CD4-positive, alpha-beta T cell treated with Interleukin-17A for 1 hour (primary cell): ENCODE results near the gene RABGEF1.
A peak's percentile ranks its signal among the peaks of the same experiment; 100 is the strongest.
"Not testable (repeated sequence)": the region's sequence is repeated elsewhere in the genome, so short reads cannot be mapped to it uniquely, and the experiment has no call there.

ENCODE experiments used
- DNase-seq: peaks from one replicate; pipeline ENCODE4 v3.0.0-alpha.2; 2020

The RABGEF1 gene

DNA sequence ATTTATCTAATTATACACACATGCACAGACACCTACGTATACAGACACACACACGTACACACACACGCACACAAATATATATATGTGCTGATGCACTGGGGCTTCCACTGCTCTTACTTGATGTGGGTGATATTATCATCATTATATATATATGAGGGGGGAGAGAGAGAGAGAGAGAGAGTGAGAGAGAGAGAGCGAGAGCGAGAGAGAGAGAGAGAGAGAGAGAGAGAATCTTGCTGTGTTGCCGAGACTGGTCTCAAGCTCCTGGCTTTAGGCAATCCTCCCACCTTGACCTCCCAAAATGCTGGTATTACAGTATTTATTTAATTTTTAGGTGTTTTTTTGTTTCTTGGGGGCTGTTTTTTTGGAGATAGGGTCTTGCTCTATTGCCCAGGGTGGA is 3.6 kb upstream of the RABGEF1 start:
- no peak for DNase-seq

DNA sequence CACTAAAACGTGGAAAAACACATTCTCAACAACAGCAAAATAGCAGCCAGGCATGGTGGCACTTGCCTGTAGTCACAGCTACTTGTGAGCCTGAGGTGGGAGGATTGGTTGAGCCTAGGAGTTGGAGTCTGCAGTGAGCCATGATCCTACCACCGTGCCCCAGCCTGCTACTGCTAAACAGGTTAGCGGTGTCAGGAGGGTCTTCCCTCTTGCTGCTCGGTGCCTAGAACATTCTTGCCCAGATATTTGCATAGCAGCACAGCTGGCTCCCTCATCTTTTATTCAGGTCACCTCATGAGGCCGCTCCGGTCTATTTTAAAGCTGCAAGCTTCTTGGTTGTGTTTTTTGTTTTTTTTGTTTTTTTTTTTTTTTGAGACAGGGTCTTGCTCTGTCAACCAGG is 2.9 kb upstream of the RABGEF1 start:
- no peak for DNase-seq

DNA sequence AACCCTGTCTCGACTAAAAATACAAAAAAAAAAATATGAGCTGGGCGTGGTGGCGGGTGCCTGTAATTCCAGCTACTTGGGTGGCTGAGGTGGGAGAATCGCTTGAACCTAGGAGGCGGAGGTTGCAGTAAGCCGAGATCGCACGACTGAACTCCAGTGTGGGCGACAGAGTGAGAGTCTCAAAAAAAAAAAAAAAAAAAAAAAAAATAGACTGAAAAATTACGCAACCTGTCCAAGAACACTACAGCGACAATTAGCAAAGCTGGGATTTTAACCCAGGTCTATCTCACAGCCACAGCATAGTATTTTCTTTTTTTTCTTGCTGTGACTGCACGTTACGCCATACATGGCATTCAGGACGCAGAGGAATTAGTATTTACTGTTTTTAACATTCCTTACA is 1.1 kb upstream of the RABGEF1 start:
- DNase-seq = no peak

DNA sequence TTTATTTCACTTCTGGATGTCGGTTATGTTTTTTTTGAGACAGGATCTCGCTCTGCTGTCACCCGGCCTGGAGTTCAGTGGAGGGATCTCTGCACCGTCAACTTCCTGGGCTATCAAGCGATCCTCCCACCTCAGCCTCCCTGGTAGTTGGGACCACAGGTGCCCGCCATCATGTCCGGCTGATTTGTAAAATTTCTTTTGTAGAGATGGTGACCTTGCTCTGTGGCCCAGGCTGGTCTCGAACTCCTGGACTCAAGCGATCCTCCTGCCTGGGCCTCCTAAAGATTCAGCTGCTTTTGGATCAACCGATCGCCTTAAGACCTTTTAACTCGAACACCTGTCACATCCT is 606 bp upstream of the RABGEF1 start:
- no peak for DNase-seq

DNA sequence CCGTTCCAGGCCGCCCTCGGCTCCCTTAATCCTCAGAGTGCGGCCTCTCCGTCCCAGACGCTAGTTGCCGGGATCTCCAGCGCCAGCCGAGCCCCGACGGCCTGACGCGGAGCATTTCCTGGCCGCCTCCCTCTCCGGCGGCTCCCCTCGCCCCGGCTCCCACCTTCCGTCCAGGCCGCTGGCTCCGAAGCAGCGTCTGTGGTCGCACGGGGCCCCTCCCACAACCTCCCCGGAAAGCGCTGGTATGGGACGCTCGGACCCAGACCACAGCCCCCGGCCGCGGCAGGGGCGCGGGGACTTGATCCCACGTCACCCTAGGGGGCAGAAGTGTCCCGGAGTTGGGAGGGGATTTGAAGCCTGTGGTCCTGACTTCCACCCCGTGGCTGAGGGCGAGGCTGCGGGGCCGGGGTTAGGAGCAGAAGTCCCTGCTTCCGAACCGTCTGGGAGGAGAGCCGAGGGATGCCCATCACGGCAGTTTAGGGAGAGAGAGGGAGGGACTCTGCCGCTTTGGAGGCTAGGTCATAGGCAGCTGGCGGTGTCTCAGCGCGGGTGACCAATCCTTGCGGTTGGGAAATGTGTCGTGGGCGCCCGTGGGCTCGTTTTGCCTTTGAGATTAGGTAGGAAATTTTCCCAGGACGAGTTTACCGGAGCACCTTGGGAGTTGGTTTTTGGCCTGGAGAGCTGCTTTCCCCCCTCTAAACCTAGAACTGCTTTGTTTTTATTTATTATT is 612 bp downstream of the RABGEF1 start:
- peak; percentile 55 for DNase-seq

DNA sequence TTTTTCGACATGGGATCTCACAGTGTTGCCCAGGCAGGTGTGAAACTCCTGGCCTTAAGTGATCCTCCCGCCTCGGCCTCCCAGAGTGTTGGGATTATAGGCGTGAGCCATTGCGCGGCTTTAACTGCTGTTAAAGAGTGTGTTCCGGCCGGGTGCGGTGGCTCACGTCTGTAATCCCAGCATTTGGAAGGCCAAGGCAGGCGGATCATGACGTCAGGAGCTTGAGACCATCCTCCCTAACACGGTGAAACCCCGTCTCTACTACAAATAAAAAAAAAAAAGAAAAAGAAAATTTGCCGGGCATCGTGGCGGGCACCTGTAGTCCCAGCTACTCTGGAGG is 1.1 kb downstream of the RABGEF1 start:
- DNase-seq = no peak

DNA sequence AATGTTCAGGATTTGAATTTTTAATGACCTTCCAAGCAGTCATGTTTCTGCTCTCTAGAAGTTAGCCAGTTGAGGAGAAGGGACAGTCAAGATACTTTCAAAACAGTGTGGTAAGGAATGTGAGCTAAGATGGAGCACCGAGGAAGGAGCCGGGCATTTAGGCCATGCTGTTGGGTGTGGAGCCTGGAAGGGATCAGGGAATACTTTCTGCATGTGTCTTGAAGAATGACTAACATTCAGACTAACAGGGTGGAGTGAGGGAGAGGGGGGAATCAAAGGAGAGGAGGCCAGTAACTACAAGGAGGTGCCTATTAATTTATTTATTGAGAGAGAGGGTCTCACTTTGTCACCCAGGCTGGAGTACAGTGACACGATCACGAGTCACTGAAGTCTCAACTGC is 1.8 kb downstream of the RABGEF1 start:
- DNase-seq = not testable (repeated sequence)

DNA sequence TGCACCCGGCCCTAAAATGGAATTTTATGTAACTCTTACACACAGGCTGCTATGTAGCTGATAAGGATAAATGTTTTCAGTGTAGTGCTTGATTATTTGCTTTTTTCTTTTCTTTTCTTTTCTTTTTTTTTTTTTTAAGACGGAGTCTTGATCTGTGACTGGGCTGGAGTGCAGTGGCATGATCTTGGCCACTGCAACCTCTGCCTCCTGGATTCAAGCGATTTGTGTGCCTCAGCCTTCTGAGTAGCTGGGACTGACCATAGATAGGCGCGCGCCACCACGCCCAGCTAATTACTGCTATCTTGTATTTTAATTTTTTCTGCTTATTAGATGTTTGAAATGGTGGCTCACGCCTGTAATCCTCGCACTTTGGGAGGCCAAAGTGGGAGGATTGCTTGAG is 3.4 kb downstream of the RABGEF1 start:
- no peak for DNase-seq

DNA sequence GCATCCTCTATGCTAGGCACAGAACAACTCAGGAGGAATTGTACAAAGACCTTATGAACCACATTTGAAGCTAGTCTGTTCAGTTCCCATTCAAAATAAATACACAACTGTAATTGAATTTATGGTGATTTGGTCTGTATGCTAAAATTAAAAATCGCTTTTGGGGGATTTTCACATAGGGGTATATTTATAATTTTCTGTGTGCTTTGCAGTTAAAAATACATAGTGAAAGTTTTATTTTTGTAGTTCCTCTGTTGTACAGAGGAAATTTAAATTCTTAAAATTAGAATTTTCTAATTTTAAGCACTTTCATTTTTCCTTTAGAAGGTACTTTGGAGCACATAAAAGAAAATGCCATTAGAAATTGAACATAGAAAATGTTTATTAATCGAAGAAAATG is 6.9 kb downstream of the RABGEF1 start:
- DNase-seq = no peak

DNA sequence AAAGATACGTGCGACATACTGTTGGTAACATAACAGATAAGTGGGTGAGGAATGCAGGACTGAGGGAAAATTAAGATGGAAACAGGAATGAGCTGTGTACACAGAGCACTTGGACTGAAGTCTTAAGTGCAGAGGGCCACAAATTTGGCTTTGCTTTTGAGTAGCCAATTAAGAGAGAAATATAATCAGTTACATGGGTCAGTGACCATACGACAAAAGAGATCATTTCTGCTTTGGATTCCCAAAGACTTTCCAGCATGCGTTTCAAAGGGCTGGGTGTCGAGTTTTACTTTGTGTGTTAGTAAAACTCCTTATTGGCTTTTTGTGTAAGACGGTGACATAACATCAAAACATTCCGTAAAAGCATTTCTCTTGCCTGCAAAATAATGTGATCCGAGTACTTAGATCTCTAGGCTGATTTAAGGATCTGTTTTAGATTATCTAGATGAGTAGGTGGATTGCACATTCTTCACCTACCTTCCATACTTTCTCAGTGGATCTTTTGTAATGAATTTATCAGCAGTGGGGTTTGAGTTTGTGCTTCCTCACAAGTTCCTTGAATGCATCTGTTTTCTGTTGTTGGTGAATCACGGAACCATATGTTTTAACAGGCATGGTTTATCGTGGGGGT is 7.5 kb downstream of the RABGEF1 start:
- DNase-seq = no peak

DNA sequence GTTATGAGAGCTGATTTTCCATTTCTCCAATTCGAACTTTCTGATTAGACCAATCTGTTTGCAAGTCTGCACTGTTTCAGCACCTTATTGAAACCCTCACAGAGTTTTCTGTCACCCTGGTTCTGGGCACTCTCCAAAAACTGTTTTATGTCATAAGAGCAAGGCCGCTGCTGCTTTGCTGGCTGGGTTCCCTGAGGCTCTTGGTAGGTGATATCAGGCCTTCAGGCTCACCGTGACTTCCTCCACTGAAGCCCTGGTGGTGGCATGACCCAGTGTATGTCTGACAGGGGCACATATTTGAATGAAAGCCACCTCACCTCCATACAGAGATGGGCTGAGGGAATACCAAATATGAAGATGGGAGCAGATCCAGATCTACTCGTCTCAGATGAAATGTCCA is 8.3 kb downstream of the RABGEF1 start:
- no peak for DNase-seq

DNA sequence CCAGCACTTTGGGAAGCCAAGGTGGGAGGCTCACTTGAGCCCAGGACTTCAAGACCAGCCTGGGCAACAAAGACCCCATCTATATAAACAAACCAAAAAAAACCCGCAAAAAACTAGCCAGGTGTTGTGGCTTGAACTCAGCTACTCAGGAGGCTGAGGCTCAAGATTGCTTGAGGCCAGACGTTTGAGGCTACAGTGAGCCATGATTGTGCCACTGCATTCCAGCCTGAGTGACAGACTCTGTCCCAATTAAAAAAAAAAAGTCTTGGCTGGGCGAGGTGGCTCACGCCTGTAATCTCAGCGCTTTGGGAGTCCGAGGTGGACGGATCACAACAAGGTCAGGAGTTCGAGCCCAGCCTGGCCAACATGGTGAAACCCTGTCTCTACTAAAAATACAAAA is 11.4 kb downstream of the RABGEF1 start:
- no peak for DNase-seq

DNA sequence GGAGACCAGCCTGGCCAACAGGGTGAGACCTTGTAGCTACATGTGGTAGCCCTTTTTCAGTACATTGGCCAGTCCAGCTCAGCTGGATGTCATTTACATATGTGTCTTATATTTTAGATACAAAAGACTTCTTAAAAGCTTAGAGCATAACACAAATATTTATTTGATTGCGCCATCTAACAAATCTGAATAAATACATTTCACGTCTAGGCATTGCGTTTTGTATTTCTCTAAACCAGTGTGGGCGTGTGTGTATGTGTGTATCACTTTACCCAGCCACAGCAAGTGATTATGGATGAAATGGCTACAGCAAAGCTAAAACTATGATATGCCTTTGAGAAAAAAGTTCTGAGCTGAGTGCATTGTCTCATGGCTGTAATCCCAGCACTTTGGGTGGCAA is 14.0 kb downstream of the RABGEF1 start:
- no peak for DNase-seq

DNA sequence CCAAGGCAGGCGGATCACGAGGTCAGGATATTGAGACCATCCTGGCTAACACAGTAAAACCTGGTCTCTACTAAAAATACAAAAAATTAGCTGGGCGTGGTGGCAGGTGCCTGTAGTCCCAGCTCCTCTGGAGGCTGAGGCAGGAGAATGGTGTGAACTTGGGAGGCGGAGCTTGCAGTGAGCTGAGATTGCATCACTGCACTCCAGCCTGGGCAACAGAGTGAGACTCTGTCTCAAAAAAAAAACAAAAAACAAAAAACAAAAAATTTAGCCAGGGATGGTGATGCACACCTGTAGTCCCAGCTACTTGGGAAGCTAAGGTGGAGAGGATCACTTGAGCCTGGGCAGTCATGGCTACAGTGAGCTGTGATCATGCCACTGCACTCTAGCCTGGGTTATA is 14.5 kb downstream of the RABGEF1 start:
- not testable (repeated sequence) for DNase-seq

DNA sequence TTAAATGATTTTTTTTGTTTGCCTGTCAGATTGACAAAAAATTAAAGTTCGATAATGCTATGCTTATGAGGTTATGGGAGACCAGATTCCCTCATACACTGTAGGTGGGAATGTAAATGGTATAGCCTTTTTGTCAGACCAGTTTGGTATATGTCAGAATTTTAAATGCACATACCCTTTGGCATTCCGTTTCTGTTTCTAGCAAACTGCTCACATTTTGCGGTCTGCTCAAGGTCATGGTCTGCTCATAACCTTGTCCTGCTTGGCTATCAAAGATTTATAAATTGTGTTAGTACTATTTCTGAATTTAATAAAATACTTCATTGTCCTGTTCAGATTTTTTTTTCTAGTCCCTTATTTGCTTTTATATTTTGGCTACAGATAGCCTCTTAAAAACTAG is 15.7 kb downstream of the RABGEF1 start:
- not testable (repeated sequence) for DNase-seq

DNA sequence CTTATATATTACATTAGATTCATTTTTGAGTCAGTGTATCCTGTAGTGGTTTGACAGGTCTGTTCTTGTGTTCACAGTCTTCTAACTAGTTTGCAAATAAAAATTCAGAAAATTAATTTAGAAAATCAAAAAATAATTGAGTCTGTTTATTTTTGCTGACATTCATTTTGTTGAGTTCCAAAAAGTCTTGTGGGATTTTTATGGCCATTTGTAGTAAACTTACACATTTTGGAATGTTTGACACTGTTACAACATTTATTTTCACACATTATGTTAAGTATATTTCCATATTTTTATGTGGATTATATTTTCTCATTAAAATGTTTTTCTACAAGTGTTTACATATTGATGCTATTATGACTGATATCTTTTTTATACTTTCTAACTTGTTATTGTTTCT is 16.4 kb downstream of the RABGEF1 start:
- no peak for DNase-seq

DNA sequence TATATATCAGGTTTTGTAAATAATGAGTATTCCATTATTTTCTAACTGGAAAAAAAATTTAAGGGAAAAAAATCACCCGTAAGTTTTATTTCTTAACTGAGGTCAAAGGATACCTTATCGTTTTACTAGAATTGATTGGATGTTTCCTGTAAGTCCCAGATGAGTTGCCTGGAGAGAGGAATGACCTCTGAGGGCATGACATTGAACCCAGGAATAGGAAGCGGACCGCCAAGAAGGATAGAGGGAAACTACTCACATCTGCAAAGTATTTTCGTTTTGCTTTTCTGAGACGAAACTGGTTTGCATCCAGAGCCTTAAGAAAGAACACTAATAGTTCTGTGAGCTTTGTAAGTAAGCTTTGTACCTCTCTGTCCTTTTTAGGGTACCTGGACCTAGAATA is 17.4 kb downstream of the RABGEF1 start:
- DNase-seq = no peak

DNA sequence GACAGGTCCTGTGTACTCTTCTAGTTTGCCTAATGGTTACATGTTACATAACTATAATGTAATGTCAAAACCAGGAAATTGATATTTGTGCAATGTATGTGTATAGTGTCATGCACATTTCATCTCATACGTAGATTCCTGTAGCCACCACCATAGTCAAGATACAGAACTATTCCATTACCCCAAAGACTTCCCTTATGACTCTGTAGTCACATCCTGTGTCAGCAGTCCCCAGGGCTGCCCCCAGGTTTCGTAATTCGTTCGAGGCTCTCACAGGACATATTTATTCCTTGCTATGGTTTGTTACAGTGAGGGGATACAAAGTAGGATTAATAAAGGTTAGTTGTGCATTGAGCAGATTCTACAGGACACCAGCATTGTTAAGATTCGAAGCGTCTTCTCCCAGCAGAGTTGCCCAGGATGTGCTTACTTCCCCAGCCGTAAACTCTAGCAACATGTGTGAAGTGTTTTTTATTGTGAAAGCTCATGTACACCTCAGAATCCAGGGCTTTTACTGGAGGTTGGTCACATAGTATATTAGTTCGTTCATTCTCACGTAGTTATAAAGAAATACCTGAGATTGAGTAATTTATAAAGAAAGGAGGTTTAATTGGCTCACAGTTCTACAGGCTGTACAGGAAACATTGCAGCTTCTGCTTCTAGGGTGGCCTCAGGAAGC is 18.6 kb downstream of the RABGEF1 start:
- DNase-seq = peak; percentile 18

DNA sequence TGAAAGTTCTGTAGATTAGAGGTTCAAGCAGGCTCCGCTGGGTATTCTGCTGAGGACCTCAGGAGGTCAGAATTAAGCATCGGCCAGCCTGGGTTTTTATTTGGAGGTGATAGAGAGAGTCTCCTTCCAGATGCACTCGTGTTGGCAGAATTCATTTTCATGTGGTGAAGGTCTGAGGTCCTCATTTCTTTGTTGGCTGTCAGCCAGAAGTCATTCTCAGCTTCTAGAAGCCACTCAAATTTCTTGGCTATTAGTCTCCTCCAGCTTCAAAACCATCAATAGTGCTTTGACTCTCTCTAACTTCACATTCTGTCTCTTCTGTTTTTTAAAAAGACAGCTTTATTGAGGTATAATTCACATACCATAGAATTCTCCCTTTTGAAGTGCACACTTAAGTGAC is 22.6 kb downstream of the RABGEF1 start:
- not testable (repeated sequence) for DNase-seq

DNA sequence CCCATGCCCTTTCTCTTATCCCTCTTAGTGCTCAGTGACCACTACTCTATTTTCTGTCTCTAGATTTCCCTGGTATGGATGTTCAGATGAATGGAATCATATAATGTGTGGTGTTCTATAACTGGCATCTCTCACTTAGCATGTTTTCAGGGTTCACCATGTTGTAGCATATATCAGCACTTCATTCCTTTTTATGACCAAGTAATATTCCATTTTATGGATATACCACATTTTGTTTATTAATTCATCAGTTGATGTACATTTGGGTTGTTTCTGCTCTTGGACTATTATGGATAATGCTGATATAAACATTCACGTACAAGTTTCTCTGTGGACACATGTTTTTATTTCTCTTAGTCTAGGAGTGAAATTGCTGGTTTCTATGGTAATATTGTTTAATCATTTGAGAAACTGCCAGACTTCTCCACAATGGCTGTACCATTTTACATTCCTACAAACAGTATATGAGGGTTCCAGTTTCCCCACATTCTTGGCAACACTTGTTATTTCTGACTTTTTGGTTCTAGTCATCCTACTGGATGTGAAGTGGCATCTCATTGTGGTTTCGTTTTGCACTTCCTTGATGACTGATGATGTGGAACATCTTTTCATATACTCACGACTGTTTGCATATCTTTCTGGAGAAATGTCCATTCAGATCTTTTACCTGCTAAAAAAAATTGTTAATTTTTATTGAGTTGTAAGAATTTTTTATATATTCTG is 23.3 kb downstream of the RABGEF1 start:
- DNase-seq = not testable (repeated sequence)

DNA sequence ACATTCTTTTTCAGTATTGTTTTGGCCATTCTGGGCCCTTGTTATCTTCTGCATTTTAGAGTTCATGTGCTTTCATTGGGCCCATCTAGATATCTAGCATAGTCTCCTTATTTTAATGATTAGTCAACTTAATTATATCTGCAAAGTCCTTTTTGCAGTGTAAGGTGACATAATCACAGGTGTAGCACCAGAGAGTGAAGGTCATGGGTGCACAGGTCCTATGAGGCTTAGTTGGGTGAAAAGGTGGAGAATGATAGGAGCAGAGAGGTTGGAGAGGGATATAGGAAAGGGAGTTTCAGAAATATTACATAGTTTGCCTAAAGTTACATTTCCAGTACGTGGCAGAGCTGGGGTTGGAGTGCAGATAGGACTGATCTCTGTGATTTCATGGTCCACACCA is 24.4 kb downstream of the RABGEF1 start:
- not testable (repeated sequence) for DNase-seq

DNA sequence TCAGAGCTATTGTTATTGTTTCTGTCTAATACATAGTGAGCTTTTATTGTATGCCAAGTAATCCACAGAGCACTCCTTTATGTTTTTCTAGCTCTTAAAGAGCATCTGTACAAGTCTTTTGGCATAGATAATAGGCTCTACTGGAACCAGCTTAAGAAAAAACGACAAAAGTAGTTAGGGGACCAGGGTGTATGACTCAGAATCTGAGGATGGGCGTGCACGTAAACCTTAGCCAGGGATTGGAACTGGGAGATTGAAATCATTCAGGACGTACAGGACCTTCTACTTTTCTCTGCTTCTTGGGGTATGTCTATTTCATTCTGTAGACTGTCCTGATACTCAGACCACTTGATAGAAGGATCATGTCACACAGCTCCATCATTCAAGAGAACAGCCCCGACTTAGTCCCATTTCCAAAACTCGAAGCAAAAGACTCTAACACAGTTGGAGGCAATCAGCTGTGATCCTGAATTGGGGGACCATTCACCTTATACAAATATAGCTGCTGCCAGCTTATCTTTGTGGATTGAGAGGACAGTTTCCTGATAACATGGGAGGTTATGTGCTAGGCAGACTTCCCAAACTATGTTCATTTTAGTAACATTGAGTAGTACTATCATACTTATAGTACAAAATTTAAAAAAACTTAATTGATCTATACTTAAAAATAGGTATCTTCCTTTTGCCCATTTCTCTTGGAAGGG is 24.9 kb downstream of the RABGEF1 start:
- DNase-seq = not testable (repeated sequence)

DNA sequence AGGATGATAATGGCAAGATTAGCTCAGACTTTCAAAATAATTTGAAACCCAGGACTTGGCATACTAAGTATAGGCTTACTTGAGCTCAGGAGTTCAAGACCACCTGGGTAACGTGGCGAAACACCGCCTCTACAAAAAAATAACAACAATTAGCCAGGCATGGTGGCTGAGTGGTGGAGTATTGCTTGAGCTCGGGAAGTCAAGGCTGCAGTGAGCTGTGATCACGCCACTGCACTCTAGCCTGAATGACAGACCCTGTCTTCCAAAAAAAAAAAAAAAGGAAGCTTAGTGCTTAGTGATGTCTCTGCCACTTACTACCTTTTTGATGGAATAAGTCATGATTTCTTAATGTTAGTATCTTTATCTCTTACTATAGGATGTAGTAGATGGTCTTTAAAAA is 25.5 kb downstream of the RABGEF1 start:
- DNase-seq = no peak
